B cell (primary cell): ENCODE data around the gene ICAM3. TPM values are rescaled to one million over a fixed set of nuclear protein-coding genes. Genes with fewer than 3 reads are reported as not detected.

Source experiments
- ATAC-seq: fragments of 200-7000 bp; cut with Tn5 transposase; one replicate; pipeline ENCODE4 v1.10.0; 2021; ENCODE audit warnings: low read depth, mild to moderate bottlenecking, moderate number of reproducible peaks, moderate library complexity
- CTCF ChIA-PET: fragments of 350-600 bp; sonication (Branson Sonifier 250); formaldehyde crosslinking; loops from one replicate; lab custom pipeline; 2021; ENCODE audit warnings: antibody characterized with exemption, inconsistent platforms; lab: Charles Lee
- POLR2A ChIA-PET: fragments of 350-600 bp; sonication (Branson Sonifier 250); formaldehyde crosslinking; loops from one replicate; lab custom pipeline; 2021; ENCODE audit warnings: antibody characterized with exemption; lab: Charles Lee
- DNase-seq: peaks from one replicate; pipeline ENCODE4 v3.0.0; 2013
- H2AFZ ChIP-seq: 2 replicates; pipeline ENCODE4 v1.6.1; 2012; ENCODE audit warnings: mild to moderate bottlenecking, low read depth, low read length; ENCODE audit not compliant: insufficient read depth, poor library complexity, severe bottlenecking
- H3K27ac ChIP-seq, 2 donors: 1 replicate in 1 of 2; 2 replicates in 1 of 2; pipeline ENCODE4 v1.5.1; 2012 to 2013; ENCODE audit warnings: low read length in 2 of 2, mild to moderate bottlenecking in 2 of 2, moderate library complexity in 1 of 2
- H3K27me3 ChIP-seq, 4 experiments: fragments of 200-600 bp in 1 of 4; sonication (generic) in 1 of 4; replicated peaks in 1 of 4; 1 replicate in 2 of 4; 2 replicates in 2 of 4; pipeline versions ENCODE4 v1.6.1 to v1.7.0; 2013 to 2016; ENCODE audit warnings: low read length in 3 of 4, mild to moderate bottlenecking in 2 of 4, mixed read lengths in 1 of 4, moderate library complexity in 1 of 4; ENCODE audit not compliant: insufficient read depth in 4 of 4, control insufficient read depth in 3 of 4; ENCODE audit errors: control extremely low read depth in 1 of 4
- H3K36me3 ChIP-seq, 2 experiments: replicated peaks in 1 of 2; 1 replicate in 1 of 2; 2 replicates in 1 of 2; pipeline versions ENCODE4 v1.6.1 to v1.7.1; 2013; ENCODE audit warnings: low read length in 1 of 2; ENCODE audit not compliant: insufficient read depth in 2 of 2, control insufficient read depth in 1 of 2; ENCODE audit errors: control extremely low read depth in 1 of 2, extremely low read depth in 1 of 2
- H3K4me1 ChIP-seq, 2 donors: fragments of 200-600 bp in 1 of 2; sonication (generic) in 1 of 2; 1 replicate in 1 of 2; 2 replicates in 1 of 2; pipeline versions ENCODE4 v1.5.1 to v1.6.1; 2013 to 2017; ENCODE audit warnings: low read length in 2 of 2; ENCODE audit not compliant: control insufficient read depth in 2 of 2, insufficient read depth in 2 of 2
- H3K4me2 ChIP-seq: replicated peaks from 2 replicates; pipeline ENCODE3; 2012; ENCODE audit warnings: mild to moderate bottlenecking, low read depth, low read length; ENCODE audit not compliant: poor library complexity, severe bottlenecking
- H3K4me3 ChIP-seq, 5 experiments: fragments of 200-600 bp in 1 of 5; sonication (generic) in 1 of 5; 1 replicate in 3 of 5; 2 replicates in 2 of 5; pipeline versions ENCODE4 v1.5.1 to v1.7.0; 2011 to 2016; ENCODE audit warnings: low read length in 4 of 5, mild to moderate bottlenecking in 4 of 5, low read depth in 2 of 5, control low read depth in 1 of 5, moderate library complexity in 1 of 5; ENCODE audit not compliant: insufficient read depth in 1 of 5; ENCODE audit errors: control extremely low read depth in 1 of 5, extremely low read depth in 1 of 5
- H3K79me2 ChIP-seq: fragments of 200-600 bp; sonication (generic); one replicate; pipeline ENCODE4 v1.6.0; 2016; ENCODE audit warnings: low read length; ENCODE audit not compliant: control insufficient read depth, insufficient read depth
- H3K9ac ChIP-seq: fragments of 200-600 bp; sonication (generic); 2 replicates; pipeline ENCODE4 v1.6.1; 2017; ENCODE audit warnings: mild to moderate bottlenecking, low read length, moderate library complexity
- H3K9me3 ChIP-seq, 3 donors: one replicate each; pipeline versions ENCODE4 v1.6.1 to v1.7.1; 2013; ENCODE audit warnings: low read length in 2 of 3; ENCODE audit not compliant: control insufficient read depth in 2 of 3, insufficient read depth in 1 of 3; ENCODE audit errors: control extremely low read depth in 1 of 3
- H4K20me1 ChIP-seq: 2 replicates; pipeline ENCODE4 v1.6.0; 2012; ENCODE audit warnings: mild to moderate bottlenecking, low read length; ENCODE audit not compliant: insufficient read depth, control insufficient read depth, poor library complexity, severe bottlenecking
- H3K27ac Mint-ChIP-seq: one replicate; pipeline ENCODE4 v1.8.0; 2021; ENCODE audit warnings: mixed read lengths
- H3K27me3 Mint-ChIP-seq: one replicate; pipeline ENCODE4 v1.8.0; 2021; ENCODE audit warnings: mixed read lengths
- H3K4me1 Mint-ChIP-seq: one replicate; pipeline ENCODE4 v1.8.0; 2021; ENCODE audit warnings: mixed read lengths
- H3K4me3 Mint-ChIP-seq: one replicate; pipeline ENCODE4 v1.8.0; 2021; ENCODE audit warnings: mixed read lengths
- H3K9me3 Mint-ChIP-seq: one replicate; pipeline ENCODE4 v1.8.0; 2022; ENCODE audit warnings: mixed read lengths; ENCODE audit not compliant: insufficient read depth
- CTCF ChIP-seq: fragments of 200-600 bp; IDR thresholded peaks from one replicate; pipeline ENCODE4 v1.8.0; 2022; ENCODE audit warnings: antibody characterized with exemption, mild to moderate bottlenecking
- EZH2 ChIP-seq: IDR thresholded peaks from 2 replicates; pipeline ENCODE4 v1.6.1; 2012; ENCODE audit warnings: borderline replicate concordance, low read depth, mild to moderate bottlenecking, moderate library complexity, low read length; ENCODE audit not compliant: insufficient read depth, poor library complexity, severe bottlenecking
- WGBS: methylation state at CpG from one replicate; pipeline ENCODE4 v1.1.5; 2013; ENCODE audit warnings: missing lambda C conversion rate; ENCODE audit not compliant: insufficient coverage; 5-methylcytosine and 5-hydroxymethylcytosine counted together
- intact Hi-C: fragments of 100-400 bp; cut with micrococcal nuclease; formaldehyde crosslinking; loops from one replicate; pipeline ENCODE4 v1.10.0; 2022
- polyA plus RNA-seq: library from polyadenylated mRNA; depleted of rRNA; stranded (reverse); fragments of >200 nt; gene quantifications from 2 replicates; pipeline ENCODE4 v1.2.3, GENCODE V29; 2012
- total RNA-seq, 2 donors: library from RNA; stranded (reverse); fragments of 120-200 nt in 1 of 2; gene quantifications; 1 replicate in 1 of 2; 2 replicates in 1 of 2; pipeline versions ENCODE4 v1.2.3 to v1.2.4, GENCODE V29; 2013 to 2022

The ICAM3 gene
- total and polyA plus RNA-seq, 2 donors (not counting 1 experiment from before 2014, with no cell fraction given), result 119 to 223 TPM

- DNase-seq, result peak; percentile 86
- POLR2A ChIA-PET, result interaction anchor here (0.8 to 1.2 kb wide), 2 partner anchors 10 to 108 kb away, joined by 3 read pairs; partner anchors contain the start of gene CDC37
- TF ChIP-seq EZH2 (no peak), CTCF (no peak)
- Histone ChIP-seq H3K4me3 (peak overlapping the region; percentile 37 to 64 (median 41)), H2AFZ (peak overlapping the region; percentile 71), H4K20me1 (peaks cover 23% of the 10 kb centered on the region), H3K4me2 (peak overlapping the region; percentile 85), H3K9ac (peak overlapping the region; percentile 50), H3K4me1 (peaks cover 56 to 58% of the 10 kb centered on the region in 2 donors), H3K79me2 (no peaks in the 10 kb centered on the region), H3K27ac (no peak overlapping the region), H3K9me3 (peaks cover 0 to 47% (median 0%) of the 10 kb centered on the region in 3 donors), H3K36me3 (no peaks in the 10 kb centered on the region), H3K27me3 (peaks cover 0 to 60% (median 41%) of the 10 kb centered on the region in 4 experiments)
- 2% methylated on average over 48 of the region's 48 CpGs for WGBS
- CTCF ChIA-PET, result interaction anchor here (1.6 to 2.5 kb wide), 2 partner anchors 26 to 94 kb away, joined by 5 to 7 read pairs; no protein-coding TSS in a partner anchor
- Mint-ChIP-seq H3K27ac (peak overlapping the region; percentile 83), H3K4me1 (peaks cover 43% of the 10 kb centered on the region), H3K27me3 (peaks cover 35% of the 10 kb centered on the region), H3K9me3 (no peaks in the 10 kb centered on the region), H3K4me3 (peak overlapping the region; percentile 85)
- ATAC-seq, result peak; percentile 79
- intact Hi-C loops, result no loop called here
Observed at GRCh38 chr19:10295305-10295846, 44.0 kb downstream of the ICAM3 start.

- Histone ChIP-seq H3K4me2 (peak overlapping the region; percentile 96), H3K27me3 (peaks cover 0 to 70% (median 45%) of the 10 kb centered on the region in 4 experiments), H2AFZ (no peak overlapping the region), H3K27ac (no peak overlapping the region), H3K36me3 (no peaks in the 10 kb centered on the region), H3K79me2 (no peaks in the 10 kb centered on the region), H3K4me1 (peaks cover 66 to 68% of the 10 kb centered on the region in 2 donors), H3K9me3 (peaks cover 0 to 50% (median 0%) of the 10 kb centered on the region in 3 donors), H3K9ac (no peak overlapping the region), H4K20me1 (peaks cover 29% of the 10 kb centered on the region), H3K4me3 (no peak overlapping the region)
- H3K27me3 Mint-ChIP-seq, result peaks cover 39% of the 10 kb centered on the region
- peaks cover 52% of the 10 kb centered on the region for H3K4me1 Mint-ChIP-seq
- H3K27ac Mint-ChIP-seq, result peak overlapping the region; percentile 37
- ATAC-seq, result no peak
- DNase-seq, result peak; percentile 43
- TF ChIP-seq EZH2 (no peak), CTCF (no peak)
- ChIA-PET POLR2A (interaction anchor here (0.8 kb wide), 1 partner anchor 23 kb away, joined by 3 read pairs; no protein-coding TSS in a partner anchor), CTCF (interaction anchor here (1.1 kb wide), 1 partner anchor 23 kb away, joined by 5 read pairs; the partner anchor contains the start of gene ICAM1)
- H3K4me3 Mint-ChIP-seq, result peak overlapping the region; percentile 44
- 25% methylated on average over 25 of the region's 25 CpGs for WGBS
- intact Hi-C loops, result no loop called here
- H3K9me3 Mint-ChIP-seq, result no peaks in the 10 kb centered on the region
Observed at GRCh38 chr19:10294368-10294697, 45.1 kb downstream of the ICAM3 start.
